DND-41 (cell line): ENCODE data around the gene PRKAR2B.

Experiments
- ATAC-seq: fragments of 200-7000 bp; cut with Tn5 transposase; 3 replicates; pipeline ENCODE4 v1.9.1; 2021; ENCODE audit warnings: low read depth; ENCODE audit not compliant: insufficient read depth
- DNase-seq: peaks from one replicate; pipeline ENCODE4 v3.0.0-alpha.2; 2020
- H2AFZ ChIP-seq: 2 replicates; pipeline ENCODE4 v1.6.0; 2012; ENCODE audit warnings: low read depth, low read length
- H3K27ac ChIP-seq: 2 replicates; pipeline ENCODE4 v1.5.1; 2012; ENCODE audit warnings: low read length, inconsistent platforms
- H3K27me3 ChIP-seq: fragments of 200-600 bp; sonication (generic); 2 replicates; pipeline ENCODE4 v1.6.0; 2012; ENCODE audit warnings: low read length, mild to moderate bottlenecking, inconsistent platforms; ENCODE audit not compliant: insufficient read depth, poor library complexity
- H3K36me3 ChIP-seq: 2 replicates; pipeline ENCODE4 v1.5.1; 2012; ENCODE audit warnings: low read length, inconsistent platforms; ENCODE audit not compliant: insufficient read depth
- H3K4me1 ChIP-seq: 2 replicates; pipeline ENCODE4 v1.5.1; 2012; ENCODE audit warnings: mild to moderate bottlenecking, low read length; ENCODE audit not compliant: insufficient read depth
- H3K4me2 ChIP-seq: 2 replicates; pipeline ENCODE4 v1.6.0; 2012; ENCODE audit warnings: mild to moderate bottlenecking, moderate library complexity, low read length, inconsistent platforms; ENCODE audit not compliant: insufficient read depth
- H3K4me3 ChIP-seq, 2 experiments: fragments of 200-600 bp in 1 of 2; shearing (Covaris generic) in 1 of 2; 2 replicates each; pipeline ENCODE4 v1.5.1; 2012 to 2016; ENCODE audit warnings: inconsistent platforms in 2 of 2, low read length in 2 of 2, mild to moderate bottlenecking in 2 of 2, low read depth in 1 of 2, moderate library complexity in 1 of 2
- H3K79me2 ChIP-seq: 2 replicates; pipeline ENCODE4 v1.6.0; 2012; ENCODE audit warnings: low read length, inconsistent platforms; ENCODE audit not compliant: insufficient read depth
- H3K9ac ChIP-seq: 2 replicates; pipeline ENCODE4 v1.6.0; 2012; ENCODE audit warnings: low read depth, mild to moderate bottlenecking, inconsistent platforms, low read length, moderate library complexity
- H3K9me3 ChIP-seq: 2 replicates; pipeline ENCODE4 v1.5.1; 2012; ENCODE audit warnings: low read length, moderate library complexity, mild to moderate bottlenecking, inconsistent platforms; ENCODE audit not compliant: insufficient read depth, severe bottlenecking
- H4K20me1 ChIP-seq: 2 replicates; pipeline ENCODE4 v1.6.0; 2012; ENCODE audit warnings: low read length; ENCODE audit not compliant: insufficient read depth
- CTCF ChIP-seq: IDR thresholded peaks from 2 replicates; pipeline ENCODE4 v1.5.1; 2012; ENCODE audit warnings: borderline replicate concordance, low read length, moderate library complexity, mild to moderate bottlenecking; ENCODE audit not compliant: poor library complexity, severe bottlenecking; ENCODE audit errors: extremely low read depth
- EZH2 ChIP-seq: IDR thresholded peaks from 3 replicates; pipeline ENCODE4 v1.6.1; 2012; ENCODE audit warnings: borderline replicate concordance, low read depth, mild to moderate bottlenecking, moderate library complexity, low read length, inconsistent platforms; ENCODE audit not compliant: severe bottlenecking

Gene PRKAR2B

DNA sequence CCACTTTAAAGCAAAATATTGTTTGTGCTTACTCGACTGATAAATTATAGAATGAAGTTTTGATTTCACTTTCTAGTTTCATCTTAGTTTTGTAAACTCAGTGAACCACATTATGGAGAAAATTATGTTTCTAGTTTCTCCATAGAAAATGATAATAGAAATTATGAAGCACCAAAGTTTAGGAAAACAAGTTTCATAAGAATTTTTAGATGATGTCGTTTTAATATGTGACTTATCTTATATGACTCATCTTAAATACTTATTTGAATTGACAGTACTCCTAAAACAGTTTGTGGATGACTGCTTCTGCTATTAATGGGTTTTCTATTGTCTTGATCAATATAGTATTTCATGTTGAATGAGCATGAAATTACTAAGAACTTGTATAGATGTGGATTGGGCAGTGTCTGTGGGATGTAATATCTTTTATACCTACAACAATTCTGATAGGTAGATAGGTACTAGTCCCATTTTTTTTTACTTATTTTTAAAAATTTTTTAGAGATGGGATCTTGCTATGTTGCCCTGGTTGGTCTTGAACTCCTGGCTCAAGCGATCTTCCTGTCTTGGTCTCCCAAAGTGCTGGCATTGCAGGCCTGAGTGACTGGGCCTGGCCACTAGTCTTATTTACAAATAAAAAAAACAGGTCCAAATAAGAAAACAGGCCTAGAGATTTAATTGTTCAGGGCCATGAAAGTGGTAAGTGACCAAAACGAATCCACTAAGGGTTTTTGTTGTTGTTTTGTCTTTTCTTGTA lies 127.9 kb downstream of the PRKAR2B start:
- no peak for DNase-seq
- Histone ChIP-seq H4K20me1 (peaks cover 34% of the 10 kb centered on the region), H3K9ac (no peak overlapping the region)

GRCh38 chr7:107173191-107173590 lies 128.7 kb downstream of the PRKAR2B start:
- H3K79me2 ChIP-seq: peaks cover 89% of the 10 kb centered on the region
- H3K9ac ChIP-seq: no peak overlapping the region
- no peak overlapping the region for H3K4me2 ChIP-seq

More for the DNA sequence above, 127.9 kb downstream of the PRKAR2B start:
- Histone ChIP-seq H3K79me2 (peaks cover 81% of the 10 kb centered on the region), H3K9me3 (no peaks in the 10 kb centered on the region), H3K4me2 (no peak overlapping the region), H3K36me3 (peaks cover 3% of the 10 kb centered on the region; the same call in 1 of the 2 replicates), H3K27me3 (no peaks in the 10 kb centered on the region), H3K4me3 (no peak overlapping the region), H3K4me1 (peaks cover 18% of the 10 kb centered on the region), H3K27ac (no peak overlapping the region), H2AFZ (no peak overlapping the region)
- no peak for TF ChIP-seq CTCF
- TF ChIP-seq EZH2: no peak
- no peak for ATAC-seq

DNA sequence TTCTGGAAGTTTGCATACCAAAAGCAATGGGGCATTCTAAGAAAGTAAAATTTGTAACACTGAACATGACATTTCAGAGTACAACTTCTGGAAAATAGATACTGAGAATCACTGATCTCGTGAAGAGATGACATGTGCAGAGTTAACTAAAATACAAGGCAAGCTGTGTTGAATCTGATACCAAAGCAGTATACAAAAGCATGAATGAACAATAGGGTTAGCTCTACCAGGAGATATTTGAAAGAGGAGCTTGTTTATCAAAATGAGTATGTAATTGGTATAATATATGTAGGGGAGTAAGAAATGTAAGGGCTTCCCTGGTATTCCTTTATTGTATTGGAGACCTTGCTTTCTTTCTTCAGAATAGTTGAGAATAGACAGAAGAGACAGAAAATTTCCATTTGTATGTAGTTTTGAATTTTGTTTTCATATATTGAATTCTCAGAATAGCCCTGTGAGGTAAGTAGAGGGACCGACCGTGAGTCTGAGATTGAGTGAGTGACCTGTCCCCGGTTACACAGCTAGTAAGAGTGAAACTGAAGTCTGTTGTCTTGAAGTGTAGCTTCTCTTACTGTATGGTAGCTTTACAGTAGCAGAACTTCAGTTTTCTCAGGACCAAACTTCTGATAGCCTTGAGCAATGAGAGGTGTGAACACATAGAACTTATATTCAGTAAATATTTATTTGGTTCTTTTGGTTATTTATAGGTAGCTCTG lies 129.3 kb downstream of the PRKAR2B start:
- Histone ChIP-seq H3K9ac (no peak overlapping the region), H3K36me3 (peaks cover 3% of the 10 kb centered on the region; the same call in 1 of the 2 replicates), H3K79me2 (peaks cover 92% of the 10 kb centered on the region), H3K9me3 (no peaks in the 10 kb centered on the region), H3K4me3 (no peak overlapping the region), H4K20me1 (peaks cover 34% of the 10 kb centered on the region), H3K27ac (no peak overlapping the region), H2AFZ (no peak overlapping the region), H3K27me3 (no peaks in the 10 kb centered on the region), H3K4me1 (peaks cover 12% of the 10 kb centered on the region), H3K4me2 (no peak overlapping the region)
- TF ChIP-seq EZH2 (no peak), CTCF (no peak)
- ATAC-seq: no peak
- no peak for DNase-seq

More at GRCh38 chr7:107173191-107173590, 128.7 kb downstream of the PRKAR2B start:
- Histone ChIP-seq H3K9me3 (no peaks in the 10 kb centered on the region), H3K4me3 (no peak overlapping the region), H2AFZ (no peak overlapping the region), H3K27me3 (no peaks in the 10 kb centered on the region), H3K27ac (no peak overlapping the region), H4K20me1 (peaks cover 34% of the 10 kb centered on the region), H3K36me3 (peaks cover 3% of the 10 kb centered on the region; the same call in 1 of the 2 replicates), H3K4me1 (peaks cover 12% of the 10 kb centered on the region)
- no peak for DNase-seq
- no peak for ATAC-seq
- no peak for TF ChIP-seq EZH2
- TF ChIP-seq CTCF: no peak
